Vagina (tissue), 2 donors: ENCODE measurements around the gene KRTAP10-6. TPM values are rescaled to one million over a fixed set of nuclear protein-coding genes. Genes with fewer than 3 reads are reported as not detected.
"Not testable (repeated sequence)": the region's sequence is repeated elsewhere in the genome, so short reads cannot be mapped to it uniquely, and the experiment has no call there.

Experiments used
- DNase-seq, 2 donors: peaks; one replicate each; pipeline ENCODE4 v3.0.0-alpha.2; 2017; ENCODE audit errors: extremely low spot score in 2 of 2
- H3K27ac ChIP-seq: fragments of 200-600 bp; sonication (generic); one replicate; pipeline ENCODE4 v1.5.1; 2019
- H3K27me3 ChIP-seq: fragments of 200-600 bp; sonication (generic); one replicate; pipeline ENCODE4 v1.5.1; 2019
- H3K36me3 ChIP-seq, 2 donors: fragments of 200-600 bp; sonication (generic); one replicate each; pipeline ENCODE4 v1.5.1; 2017 to 2019
- H3K4me1 ChIP-seq: fragments of 200-600 bp; sonication (generic); one replicate; pipeline ENCODE4 v1.5.1; 2019
- H3K4me3 ChIP-seq, 2 donors: fragments of 200-600 bp; sonication (generic); 1 replicate in 1 of 2; 2 replicates in 1 of 2; pipeline ENCODE4 v1.5.1; 2016 to 2019
- H3K9me3 ChIP-seq: fragments of 200-600 bp; sonication (generic); one replicate; pipeline ENCODE4 v1.5.1; 2019
- CTCF ChIP-seq, 3 experiments: fragments of 450-650 bp in 2 of 3; fragments of 200-600 bp in 1 of 3; sonication (generic) in 1 of 3; IDR thresholded peaks; one replicate each; pipeline ENCODE4 v1.5.1; 2017 to 2019; ENCODE audit warnings: antibody characterized with exemption in 3 of 3, mild to moderate bottlenecking in 2 of 3, moderate library complexity in 2 of 3
- POLR2A ChIP-seq, 2 donors: fragments of 450-650 bp; IDR thresholded peaks; one replicate each; pipeline ENCODE4 v1.6.1; 2017; ENCODE audit warnings: antibody characterized with exemption in 2 of 2, mild to moderate bottlenecking in 2 of 2, moderate library complexity in 2 of 2
- POLR2AphosphoS5 ChIP-seq, 2 donors: sonication (generic); formaldehyde crosslinking; IDR thresholded peaks; one replicate each; pipeline ENCODE4 v1.9.0; 2017; ENCODE audit warnings: antibody characterized with exemption in 2 of 2, mild to moderate bottlenecking in 2 of 2, low read depth in 1 of 2; ENCODE audit not compliant: insufficient read depth in 1 of 2
- intact Hi-C: fragments of 100-400 bp; cut with DNase I; formaldehyde crosslinking; loops from one replicate; pipeline ENCODE4 v1.15.1; 2023
- total RNA-seq: library from RNA; depleted of rRNA; stranded (reverse); fragments of >200 nt; gene quantifications from one replicate; pipeline ENCODE4 v1.2.3, GENCODE V29; 2016

The KRTAP10-6 gene
- total RNA-seq, 1 donor from 2014 or later: not detected

- Histone ChIP-seq H3K4me3 (no peak overlapping the region), H3K27me3 (no peaks in the 10 kb centered on the region), H3K4me1 (no peaks in the 10 kb centered on the region), H3K9me3 (peaks cover 4% of the 10 kb centered on the region), H3K27ac (no peak overlapping the region), H3K36me3 (no peaks in the 10 kb centered on the region)
- intact Hi-C loops: no loop called here
- no peak for DNase-seq
- no peak for TF ChIP-seq CTCF (IDR thresholded peaks at IDR 0.05)
- TF ChIP-seq POLR2AphosphoS5 (IDR thresholded peaks at IDR 0.05; ENCODE audit: insufficient read depth in 1 of 2, low read depth in 1 of 2): no peak
- TF ChIP-seq POLR2A (IDR thresholded peaks at IDR 0.05): no peak
Observed at GRCh38 chr21:44628707-44629391, 36.5 kb upstream of the KRTAP10-6 start.

GRCh38 chr21:44627831-44628233, 35.5 kb upstream of the KRTAP10-6 start:
- H3K27me3 ChIP-seq, H3K27ac ChIP-seq, H3K9me3 ChIP-seq, H3K36me3 ChIP-seq, intact Hi-C loops, H3K4me3 ChIP-seq, H3K4me1 ChIP-seq: not testable (repeated sequence)
- DNase-seq: peak in 1 of 2 donors; percentile 58

GRCh38 chr21:44627181-44627822, 35.0 kb upstream of the KRTAP10-6 start:
- intact Hi-C loops, H3K9me3 ChIP-seq, H3K4me3 ChIP-seq, H3K27me3 ChIP-seq, H3K27ac ChIP-seq, H3K4me1 ChIP-seq, H3K36me3 ChIP-seq: not testable (repeated sequence)
- DNase-seq: peak in 1 of 2 donors; percentile 29

GRCh38 chr21:44626673-44627143, 34.4 kb upstream of the KRTAP10-6 start, which contains the start of gene KRTAP10-9:
Gene KRTAP10-9 (plus strand): TSS chr21:44627093. CDS start chr21:44627172, 79 bp downstream.
- H3K27me3 ChIP-seq: no peaks in the 10 kb centered on the region
- H3K27ac ChIP-seq: no peak within 1 kb of the TSS
- H3K4me3 ChIP-seq: no peak within 1 kb of the TSS
- H3K36me3 ChIP-seq: no peaks in the 10 kb centered on the region
- DNase-seq: no peak
- intact Hi-C loops: no loop called here
- H3K9me3 ChIP-seq: peaks cover 6% of the 10 kb centered on the region
- no peaks in the 10 kb centered on the region for H3K4me1 ChIP-seq
- TF ChIP-seq CTCF (IDR thresholded peaks at IDR 0.05) (no peak), POLR2AphosphoS5 (IDR thresholded peaks at IDR 0.05; ENCODE audit: insufficient read depth in 1 of 2, low read depth in 1 of 2) (no peak), POLR2A (IDR thresholded peaks at IDR 0.05) (no peak)

- intact Hi-C loops: no loop called here
- no peak overlapping the region for H3K27ac ChIP-seq
- no peaks in the 10 kb centered on the region for H3K4me1 ChIP-seq
- TF ChIP-seq POLR2A (IDR thresholded peaks at IDR 0.05): no peak
- no peak for TF ChIP-seq POLR2AphosphoS5 (IDR thresholded peaks at IDR 0.05; ENCODE audit: insufficient read depth in 1 of 2, low read depth in 1 of 2)
- no peak for TF ChIP-seq CTCF (IDR thresholded peaks at IDR 0.05)
- H3K27me3 ChIP-seq: no peaks in the 10 kb centered on the region
- no peaks in the 10 kb centered on the region for H3K36me3 ChIP-seq
- no peak for DNase-seq
- H3K4me3 ChIP-seq: no peak overlapping the region
- peaks cover 6% of the 10 kb centered on the region for H3K9me3 ChIP-seq
Observed at GRCh38 chr21:44626262-44626661, 34.0 kb upstream of the KRTAP10-6 start.

GRCh38 chr21:44625756-44626155, 33.5 kb upstream of the KRTAP10-6 start:
- Histone ChIP-seq H3K4me1 (no peaks in the 10 kb centered on the region), H3K9me3 (peaks cover 6% of the 10 kb centered on the region), H3K36me3 (no peaks in the 10 kb centered on the region), H3K27ac (no peak overlapping the region), H3K27me3 (no peaks in the 10 kb centered on the region), H3K4me3 (no peak overlapping the region)
- intact Hi-C loops: no loop called here
- TF ChIP-seq POLR2A (IDR thresholded peaks at IDR 0.05) (no peak), CTCF (IDR thresholded peaks at IDR 0.05) (no peak)
- DNase-seq: peak in 1 of 2 donors; percentile 44
